SHP77 treated with DMSO at 0.1 percent for 48 hours (cell line): ENCODE data around the gene PAPSS1.
"Not testable (repeated sequence)": the region's sequence is repeated elsewhere in the genome, so short reads cannot be mapped to it uniquely, and the experiment has no call there.

ENCODE experiments used
- DNase-seq: peaks from one replicate; lab custom pipeline; 2025; lab: John Stamatoyannopoulos, UW

Gene PAPSS1

GRCh38 chr4:107719922-107720722 is at the start of gene PAPSS1:
Gene PAPSS1 (minus strand): TSS chr4:107720234. CDS start chr4:107720179, 55 bp downstream.
- DNase-seq = peak; percentile 71

DNA sequence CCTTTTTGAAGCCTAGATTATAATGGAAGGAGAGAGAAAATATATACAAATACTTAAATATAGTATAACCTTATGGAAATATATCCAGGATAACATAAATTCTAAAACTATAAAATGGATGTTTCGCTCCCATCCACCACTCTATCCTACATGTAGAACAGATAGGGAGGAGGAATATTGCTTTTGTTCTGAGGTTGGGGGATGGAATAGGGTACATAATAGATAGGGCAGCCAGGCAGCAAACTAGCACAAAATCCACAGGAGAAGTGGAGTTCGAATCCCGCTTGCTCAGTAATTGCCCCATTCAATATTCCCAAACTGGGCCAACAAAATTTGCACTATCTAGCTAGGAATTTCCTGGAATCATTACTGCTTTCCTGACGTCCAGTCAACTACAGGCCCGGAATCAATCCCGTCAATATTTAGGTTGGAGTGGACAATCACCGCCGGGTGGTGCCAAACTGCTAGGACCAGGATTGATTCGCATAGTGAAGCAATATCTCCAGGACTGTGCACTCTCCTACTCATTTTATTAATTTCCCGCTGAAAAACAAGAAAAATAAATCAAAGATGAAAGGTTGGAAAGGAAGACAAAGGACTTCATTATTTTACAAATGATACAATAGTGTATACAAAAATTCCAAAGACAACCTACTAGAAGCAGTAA is 40.4 kb upstream of the PAPSS1 start:
- no peak for DNase-seq

DNA sequence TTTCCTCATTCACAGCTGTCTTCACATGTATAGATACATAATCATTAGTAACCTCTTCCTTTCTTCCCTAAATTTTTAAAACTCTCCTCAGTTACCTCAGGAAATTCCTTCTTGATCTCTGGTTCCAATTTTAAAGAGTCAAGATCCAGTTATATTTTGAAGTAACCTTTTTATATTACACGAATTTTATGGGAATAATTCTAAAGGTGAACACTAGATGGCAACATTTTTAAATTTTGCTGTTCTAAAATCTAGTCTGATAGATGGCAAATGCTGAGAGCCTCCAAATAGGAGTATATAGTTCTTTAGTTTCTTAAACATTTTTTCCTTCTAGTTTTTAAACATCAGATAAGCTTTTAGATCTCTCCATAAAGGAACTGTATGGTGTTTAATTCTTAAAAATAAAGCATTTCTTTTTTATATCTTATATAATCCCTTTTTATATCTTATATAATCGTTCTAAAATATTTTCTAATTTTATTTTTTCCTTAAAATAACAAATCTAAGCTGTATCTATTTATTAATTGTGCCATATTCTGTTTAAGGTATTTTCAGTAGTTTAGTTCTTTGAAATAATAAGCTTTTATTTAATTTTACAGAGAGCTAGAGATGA is 37.9 kb upstream of the PAPSS1 start:
- DNase-seq = no peak

GRCh38 chr4:107757283-107757682 is 37.2 kb upstream of the PAPSS1 start:
- DNase-seq = no peak

- no peak for DNase-seq
Observed at GRCh38 chr4:107755841-107756356, 35.9 kb upstream of the PAPSS1 start.

DNA sequence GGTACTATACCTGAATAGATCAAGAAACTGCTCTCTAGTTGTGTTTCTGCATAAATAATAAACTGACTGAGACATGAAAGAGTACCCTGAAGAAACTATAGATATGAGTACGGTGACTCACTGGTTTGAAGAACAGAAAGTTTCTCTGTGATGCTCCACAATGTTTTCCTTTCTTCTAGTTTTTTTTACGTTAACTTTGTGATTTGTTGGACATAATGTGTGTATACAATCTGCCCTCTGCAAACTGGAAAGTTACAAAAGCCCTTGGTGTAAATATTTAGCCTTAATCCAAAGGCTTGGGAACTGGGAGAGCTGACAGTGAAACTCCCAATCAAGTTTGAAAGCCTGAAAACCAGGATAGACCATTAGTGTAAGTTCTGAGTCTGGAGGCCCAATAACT is 31.6 kb upstream of the PAPSS1 start:
- DNase-seq = no peak

- no peak for DNase-seq
Observed at GRCh38 chr4:107747748-107748486, 27.9 kb upstream of the PAPSS1 start.

GRCh38 chr4:107746161-107746560 is 26.1 kb upstream of the PAPSS1 start:
- DNase-seq = no peak

DNA sequence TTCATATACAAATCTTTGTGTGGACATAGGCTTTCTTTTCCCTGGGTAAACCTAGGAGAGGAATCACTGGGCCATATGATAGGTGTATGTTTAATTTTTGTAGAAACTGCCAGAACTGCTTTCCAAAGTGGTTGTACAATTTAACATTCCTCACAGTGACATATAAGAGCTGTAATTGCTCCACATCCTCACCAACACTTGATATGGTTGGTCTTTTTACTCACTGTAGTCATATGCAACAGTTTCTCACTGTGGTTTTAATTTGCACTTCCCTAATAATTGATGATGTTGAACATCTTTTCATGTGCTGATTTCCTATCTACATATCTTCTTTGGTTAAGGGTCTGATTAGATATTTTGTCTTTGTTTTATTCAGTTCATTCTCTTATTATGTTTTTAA is 24.5 kb upstream of the PAPSS1 start:
- no peak for DNase-seq

GRCh38 chr4:107743532-107743931 is 23.5 kb upstream of the PAPSS1 start:
- DNase-seq = no peak

GRCh38 chr4:107742791-107743190 is 22.8 kb upstream of the PAPSS1 start:
- DNase-seq = no peak

GRCh38 chr4:107742196-107742595 is 22.2 kb upstream of the PAPSS1 start:
- no peak for DNase-seq

GRCh38 chr4:107740950-107741701 is 21.1 kb upstream of the PAPSS1 start:
- DNase-seq = no peak

DNA sequence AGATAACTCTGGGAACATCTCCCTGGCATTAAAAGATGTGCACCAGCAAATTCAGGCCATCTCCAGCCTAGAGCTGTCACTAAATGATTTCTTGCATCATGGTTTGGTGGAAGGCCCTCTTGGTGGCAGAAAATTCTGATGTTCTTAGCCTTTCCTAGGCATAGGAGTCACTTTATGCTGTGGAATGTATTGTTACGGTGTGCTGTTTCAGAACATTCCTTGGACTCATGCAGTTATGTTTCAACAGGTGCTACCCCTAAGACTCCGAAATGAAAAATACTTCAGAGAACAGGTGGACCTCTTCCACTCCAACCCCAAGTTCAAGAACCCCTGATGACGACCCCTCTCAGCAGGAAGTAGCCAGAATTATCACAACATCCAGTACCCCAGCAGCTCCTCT is 20.3 kb upstream of the PAPSS1 start:
- DNase-seq = no peak

- DNase-seq = no peak
Observed at GRCh38 chr4:107737450-107737849, 17.4 kb upstream of the PAPSS1 start.

DNA sequence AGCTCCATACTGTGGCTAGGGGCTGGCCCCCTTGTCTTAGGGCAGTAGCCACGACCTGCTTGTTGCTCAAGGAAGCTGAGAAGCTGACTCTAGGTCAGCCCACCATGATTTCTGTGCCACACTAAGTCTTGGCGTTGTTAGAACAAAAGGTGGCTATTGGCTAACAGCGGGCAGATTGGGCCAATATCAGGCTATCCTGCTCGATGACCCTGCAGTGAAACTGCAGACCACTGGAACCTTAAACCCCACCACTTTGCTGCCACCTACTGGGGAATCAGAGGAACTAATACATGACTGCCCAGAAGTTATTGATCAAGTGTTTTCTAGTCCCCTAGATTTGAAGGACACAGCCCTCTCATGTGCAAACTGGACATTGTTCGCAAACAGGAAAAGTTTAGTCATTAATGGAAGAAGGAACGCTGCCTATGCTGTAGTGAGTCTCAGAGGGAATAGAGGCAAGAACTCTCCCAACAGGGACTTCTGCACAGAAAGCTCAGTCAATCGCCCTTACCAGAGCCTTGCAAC is 17.0 kb upstream of the PAPSS1 start:
- DNase-seq = no peak

GRCh38 chr4:107736037-107736436 is 16.0 kb upstream of the PAPSS1 start:
- DNase-seq = no peak

- no peak for DNase-seq
Observed at GRCh38 chr4:107734120-107734519, 14.1 kb upstream of the PAPSS1 start.

GRCh38 chr4:107733431-107733925 is 13.4 kb upstream of the PAPSS1 start:
- DNase-seq = no peak

GRCh38 chr4:107729050-107729449 is 9.0 kb upstream of the PAPSS1 start:
- not testable (repeated sequence) for DNase-seq
